Jurkat, Clone E6-1 (cell line): Measurements from ENCODE around the gene PACS1.

Experiments
- DNase-seq: peaks from one replicate; pipeline ENCODE4 v3.0.0-alpha.2; 2011; ENCODE audit warnings: low read depth, low spot score
- H3K4me3 ChIP-seq: 2 replicates; pipeline ENCODE4 v1.5.1; 2011; ENCODE audit warnings: mild to moderate bottlenecking, low read length, control low read depth, moderate library complexity

PACS1 gene

DNA sequence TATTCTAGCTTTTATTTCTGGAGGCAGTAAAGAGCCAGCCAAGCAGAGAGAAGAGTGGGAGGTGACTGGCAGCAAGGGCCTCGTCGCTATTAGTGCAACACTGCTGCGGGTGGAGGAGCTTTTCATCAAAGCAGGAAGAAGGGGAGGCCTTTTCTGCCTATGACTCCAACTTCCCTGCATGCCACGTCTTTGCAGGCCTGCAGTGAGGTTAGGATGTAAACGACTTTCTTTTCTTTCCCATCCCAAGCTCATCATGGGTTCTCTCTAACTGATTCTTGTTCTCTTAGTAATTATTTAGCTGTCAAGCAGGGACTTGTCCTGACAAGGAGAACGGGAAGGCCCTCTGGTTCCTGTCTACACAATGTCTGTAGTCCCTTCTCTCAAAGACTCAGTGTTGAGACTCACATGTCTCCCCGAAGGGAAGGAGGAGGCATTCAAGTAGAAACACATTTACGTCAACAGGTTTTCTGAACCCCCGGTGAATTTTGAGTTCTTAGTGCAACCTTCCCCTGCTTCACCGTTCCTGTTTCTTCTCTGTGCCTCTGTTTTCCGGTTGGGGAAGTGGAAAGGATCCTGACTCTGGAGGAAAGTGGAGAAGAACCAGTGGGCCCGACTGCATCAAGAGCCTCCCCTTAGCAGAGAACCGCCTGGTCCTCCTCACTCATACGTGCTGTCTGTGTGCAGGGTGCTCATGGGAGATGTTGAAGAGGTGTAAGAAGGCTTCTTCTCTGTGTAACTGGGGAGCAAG, 56.9 kb downstream of the PACS1 start:
- H3K4me3 ChIP-seq = no peak overlapping the region
- DNase-seq = no peak

GRCh38 chr11:66130978-66131377, 60.9 kb downstream of the PACS1 start:
- no peak for DNase-seq
- no peak overlapping the region for H3K4me3 ChIP-seq

DNA sequence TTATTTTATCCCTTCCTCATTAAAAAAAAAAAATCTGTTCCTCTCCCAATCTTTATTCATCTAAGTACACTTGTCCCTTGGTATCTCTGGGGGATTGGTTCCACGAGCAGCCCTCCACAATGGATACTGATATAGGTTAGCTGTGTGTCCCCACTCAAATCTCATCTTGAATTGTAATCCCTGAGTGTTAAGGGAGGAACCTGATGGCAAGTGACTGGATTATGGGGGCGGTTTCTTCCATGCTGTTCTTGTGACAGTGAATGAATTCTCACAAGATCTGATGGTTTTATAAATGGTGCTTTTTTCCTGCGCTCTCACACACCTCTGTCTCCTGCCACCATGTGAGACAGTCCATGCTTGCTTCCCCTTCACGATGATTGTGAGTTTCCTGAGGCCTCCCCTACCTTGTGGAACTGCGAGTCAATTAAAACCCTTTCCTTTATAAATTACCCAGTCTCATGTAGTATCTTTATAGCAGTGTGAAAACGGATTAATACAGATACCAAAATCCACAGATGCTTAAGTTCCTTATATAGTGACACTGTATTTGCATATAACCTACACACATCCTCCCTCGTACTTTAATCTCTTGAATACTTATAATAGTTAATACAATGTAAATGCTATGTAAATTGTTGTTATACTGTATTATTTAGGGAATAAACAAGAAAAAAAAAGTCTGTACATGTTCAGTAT, 62.0 kb downstream of the PACS1 start:
- DNase-seq = no peak
- H3K4me3 ChIP-seq = no peak overlapping the region

- no peak for DNase-seq
- no peak overlapping the region for H3K4me3 ChIP-seq
These were observed 63.2 kb downstream of the PACS1 start for GRCh38 chr11:66133216-66133775.

DNA sequence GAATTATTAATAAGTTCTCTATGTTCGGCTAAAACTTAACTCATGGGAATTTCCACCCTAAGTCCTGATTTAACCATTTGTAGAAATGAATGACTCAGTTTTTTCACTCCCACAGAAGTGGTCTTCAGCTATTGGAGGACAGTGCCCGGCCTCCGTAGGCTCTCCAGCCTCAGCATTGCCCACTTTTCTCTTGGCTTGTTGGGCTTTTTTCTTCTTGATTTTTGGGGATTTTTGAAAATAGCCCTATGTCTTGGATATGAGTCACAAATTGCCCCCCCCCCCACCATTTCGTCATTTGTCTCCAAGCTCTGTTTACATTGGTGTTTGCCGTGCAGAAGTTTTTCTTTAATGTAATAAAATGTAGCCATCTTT, 66.7 kb downstream of the PACS1 start:
- no peak for DNase-seq
- no peak overlapping the region for H3K4me3 ChIP-seq

- no peak for DNase-seq
- no peak overlapping the region for H3K4me3 ChIP-seq
These were observed 69.8 kb downstream of the PACS1 start for GRCh38 chr11:66139817-66140404.

DNA sequence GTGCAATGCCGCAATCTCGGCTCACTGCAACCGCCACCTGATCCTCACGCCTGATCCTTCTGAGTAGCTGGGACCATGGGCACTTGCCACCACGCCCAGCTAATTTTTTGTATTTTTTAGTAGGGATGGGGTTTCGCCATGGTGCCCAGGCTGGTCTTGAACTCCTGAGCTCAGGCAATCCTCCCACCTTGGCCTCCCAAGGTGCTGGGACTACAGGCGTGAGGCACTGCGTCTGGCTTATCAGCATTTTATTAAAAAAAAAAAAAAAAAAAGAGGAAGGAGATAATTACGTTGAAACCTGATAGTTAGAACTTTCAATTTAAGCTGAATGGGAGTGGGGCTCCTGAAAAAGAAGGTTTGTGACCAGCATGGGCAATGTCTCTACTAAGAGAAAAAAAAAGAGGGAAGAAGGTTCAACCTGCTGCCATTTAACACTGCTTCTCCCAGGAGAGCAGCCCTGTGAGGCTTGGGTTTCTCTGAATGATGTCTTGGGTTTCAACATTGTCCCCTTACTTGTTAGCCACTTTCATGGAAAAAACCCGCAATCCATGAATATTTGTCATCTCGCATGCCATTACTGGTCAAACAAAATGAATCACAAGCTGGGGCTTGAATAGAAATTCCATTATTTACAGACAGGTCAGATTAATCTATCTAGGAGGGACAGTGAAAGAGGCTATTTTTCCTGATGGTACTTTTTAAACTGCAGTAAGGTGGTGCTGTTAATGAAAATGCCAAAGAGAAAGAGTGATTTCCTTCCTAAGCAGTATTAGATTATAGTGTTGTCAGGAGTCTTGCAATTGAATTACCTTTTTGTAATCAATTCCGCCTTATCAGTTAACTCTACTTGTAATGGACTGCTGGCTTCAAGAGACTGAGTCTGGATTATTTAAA, 72.5 kb downstream of the PACS1 start:
- no peak overlapping the region for H3K4me3 ChIP-seq
- DNase-seq = no peak

DNA sequence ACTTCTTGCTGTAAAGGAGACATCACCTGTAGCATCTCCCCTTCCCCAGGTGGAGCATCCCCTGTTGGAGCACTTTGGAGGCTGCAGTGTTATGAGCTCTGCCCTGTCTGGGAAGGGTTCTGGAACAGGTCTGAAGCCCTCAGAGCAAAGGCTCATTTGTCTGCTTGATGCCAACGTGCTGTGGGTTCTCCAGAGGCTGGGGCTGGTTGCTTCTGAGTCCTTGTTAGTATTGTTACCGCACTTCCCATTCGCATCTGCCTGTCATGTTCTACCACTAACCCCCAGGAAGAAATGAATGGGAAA, 73.1 kb downstream of the PACS1 start:
- no peak overlapping the region for H3K4me3 ChIP-seq
- DNase-seq = no peak

GRCh38 chr11:66143996-66144678, 74.1 kb downstream of the PACS1 start:
- H3K4me3 ChIP-seq = no peak overlapping the region

DNA sequence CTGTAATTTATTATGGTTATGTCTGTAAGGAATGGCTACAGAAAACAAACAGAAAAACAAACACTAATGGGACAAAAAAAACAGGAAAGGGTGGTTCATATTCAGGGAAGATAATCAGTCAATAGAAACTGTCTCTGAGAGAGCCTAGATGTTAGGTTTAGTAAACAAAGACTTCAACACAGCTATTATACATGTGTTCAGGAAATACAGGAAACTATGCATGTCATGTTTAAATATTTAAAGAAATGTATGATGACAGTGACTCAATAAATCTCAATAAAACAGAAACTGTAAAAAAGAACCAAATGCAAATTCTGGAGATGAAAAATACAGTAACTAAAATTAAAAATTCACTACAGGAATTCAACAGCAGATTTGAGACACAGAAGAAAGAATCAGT, 76.0 kb downstream of the PACS1 start:
- DNase-seq = no peak
- no peak overlapping the region for H3K4me3 ChIP-seq

More at GRCh38 chr11:66143996-66144678, 74.1 kb downstream of the PACS1 start:
- no peak for DNase-seq

DNA sequence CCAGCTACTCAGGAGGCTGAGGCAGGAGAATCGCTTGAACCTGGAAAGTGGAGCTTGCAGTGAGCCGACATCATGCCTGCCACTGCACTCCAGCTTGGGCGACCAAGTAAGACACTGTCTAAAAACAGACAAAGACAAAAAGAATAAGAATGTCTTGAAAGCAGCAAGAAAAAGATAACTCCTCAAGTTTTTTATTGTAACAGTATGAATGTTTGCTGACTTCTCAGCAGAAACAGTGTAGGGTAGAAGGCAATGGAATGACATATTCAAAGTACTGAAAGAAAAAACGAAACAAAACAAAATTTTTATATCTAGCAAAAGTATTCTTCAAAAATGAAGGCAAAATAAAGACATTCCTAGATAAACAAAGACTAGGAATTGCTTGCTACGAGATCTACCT, 76.9 kb downstream of the PACS1 start:
- H3K4me3 ChIP-seq = no peak overlapping the region
- no peak for DNase-seq

DNA sequence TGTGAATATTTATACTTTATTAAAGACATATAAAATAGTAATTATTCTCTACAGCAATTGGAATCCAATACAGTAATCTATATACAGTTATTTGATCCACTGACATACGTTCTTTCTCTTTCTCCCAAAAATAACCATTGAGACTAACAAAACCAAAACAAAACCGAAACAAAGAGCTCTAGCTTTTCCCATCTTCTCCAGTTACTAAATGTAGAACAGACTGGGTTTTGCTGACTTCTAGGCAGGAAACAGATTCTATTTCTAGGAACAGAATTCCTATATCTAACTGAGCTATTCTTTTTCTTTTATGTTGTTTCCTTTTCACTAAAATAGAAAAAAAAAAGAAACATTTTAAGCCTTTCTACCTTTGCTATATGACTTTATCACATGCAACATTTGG, 80.1 kb downstream of the PACS1 start:
- DNase-seq = no peak
- no peak overlapping the region for H3K4me3 ChIP-seq

DNA sequence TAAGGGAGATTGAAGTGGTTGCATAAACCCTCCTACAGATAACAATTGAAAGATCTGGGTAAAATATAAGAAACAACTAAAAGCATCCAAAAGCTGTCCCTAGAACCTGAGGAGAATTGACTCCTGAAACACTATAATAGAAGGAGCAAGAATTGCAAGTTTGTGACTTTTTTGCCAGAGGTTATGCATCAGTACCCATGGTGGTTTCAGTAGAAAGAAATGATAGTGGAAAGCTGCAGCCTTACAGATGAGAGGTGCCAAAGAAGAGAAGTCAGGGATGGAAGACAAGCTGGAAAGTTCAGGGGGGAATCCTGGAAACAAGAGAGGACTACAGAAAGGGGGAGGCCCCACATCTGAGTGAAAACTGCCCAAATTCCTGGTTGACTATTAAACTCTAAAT, 80.7 kb downstream of the PACS1 start:
- no peak for DNase-seq
- H3K4me3 ChIP-seq = no peak overlapping the region

DNA sequence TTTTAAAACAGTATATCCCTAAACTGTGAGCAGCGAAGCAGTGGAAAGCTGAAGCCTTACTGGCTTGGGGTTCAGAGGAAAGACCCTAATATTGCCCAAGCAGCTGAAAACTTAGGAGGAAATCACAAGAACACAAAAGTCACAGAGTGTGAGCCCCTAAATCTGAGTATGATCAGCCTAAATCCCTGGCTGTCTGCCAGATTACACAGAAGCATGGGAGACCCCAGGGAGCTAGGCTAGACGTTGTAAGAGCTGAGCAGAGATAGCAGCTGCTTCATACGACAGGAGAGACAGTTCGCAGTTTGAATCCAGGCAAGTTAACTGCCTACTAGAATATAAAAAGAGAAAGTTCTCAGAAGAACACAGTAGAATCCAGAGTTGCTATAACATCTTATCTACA, 81.2 kb downstream of the PACS1 start:
- no peak overlapping the region for H3K4me3 ChIP-seq
- DNase-seq = no peak

DNA sequence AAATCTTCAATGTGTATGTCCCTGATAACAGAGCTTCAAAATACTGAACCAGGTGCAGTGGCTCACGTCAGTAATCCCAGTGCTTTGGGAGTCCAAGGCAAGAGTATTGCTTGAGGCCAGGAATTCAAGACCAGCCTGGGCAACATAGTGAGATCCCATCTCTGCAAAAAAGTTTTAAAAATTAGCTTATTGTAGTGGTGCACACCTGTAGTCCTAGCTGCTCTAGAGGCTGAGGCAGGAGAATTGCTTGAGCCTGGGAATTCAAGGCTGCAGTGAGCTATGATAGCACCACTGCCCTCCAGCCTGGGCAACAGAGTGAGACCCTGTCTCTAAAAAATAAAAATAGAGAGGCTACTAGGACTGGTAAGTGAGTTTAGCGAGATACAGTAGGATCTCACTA, 84.0 kb downstream of the PACS1 start:
- H3K4me3 ChIP-seq = no peak overlapping the region
- no peak for DNase-seq

GRCh38 chr11:66155387-66156073, 85.5 kb downstream of the PACS1 start:
- H3K4me3 ChIP-seq = no peak overlapping the region
- no peak for DNase-seq

DNA sequence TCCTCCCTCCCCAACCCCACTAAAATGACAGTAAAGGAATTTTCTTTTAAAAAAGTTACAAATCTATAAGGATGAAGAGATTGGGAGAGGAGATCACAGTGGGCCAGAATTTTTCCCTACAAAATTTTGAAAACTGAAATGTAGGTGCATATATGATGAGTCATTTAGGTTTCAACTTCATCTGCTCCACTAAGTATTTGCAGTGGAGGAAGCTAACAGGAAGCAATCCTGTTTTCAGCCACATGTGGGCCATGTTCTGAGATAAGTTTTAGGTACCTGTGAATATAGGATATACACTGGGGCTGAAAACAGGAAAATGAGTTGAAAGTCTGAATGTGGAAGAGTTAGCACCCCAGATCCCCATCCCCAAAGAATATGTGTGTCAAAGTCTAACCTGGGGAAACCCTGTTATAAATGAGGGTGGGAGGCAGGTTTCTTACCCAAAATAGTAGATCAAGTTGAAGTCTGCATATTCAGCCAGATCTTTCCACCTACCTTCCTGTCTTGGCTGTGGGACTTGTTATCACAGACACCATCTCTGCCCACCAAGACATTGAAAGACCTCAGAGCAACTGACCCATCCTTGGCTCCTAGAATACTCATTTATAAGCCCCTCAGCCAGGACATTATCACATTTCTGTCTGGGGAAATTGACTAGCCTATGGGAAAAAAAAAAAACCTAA, 87.3 kb downstream of the PACS1 start:
- peak; percentile 5 for DNase-seq
- no peak overlapping the region for H3K4me3 ChIP-seq

- no peak overlapping the region for H3K4me3 ChIP-seq
- DNase-seq = no peak
These were observed 88.1 kb downstream of the PACS1 start for GRCh38 chr11:66158156-66158555.
